Ammon's horn (tissue), 1 donor: ENCODE measurements around the gene UAP1L1.
A peak's percentile ranks its signal among the peaks of the same experiment; 100 is the strongest.

ENCODE experiments used
- DNase-seq: peaks from one replicate; pipeline ENCODE4 v3.0.0-alpha.2; 2016; ENCODE audit warnings: low spot score

Gene UAP1L1

DNA sequence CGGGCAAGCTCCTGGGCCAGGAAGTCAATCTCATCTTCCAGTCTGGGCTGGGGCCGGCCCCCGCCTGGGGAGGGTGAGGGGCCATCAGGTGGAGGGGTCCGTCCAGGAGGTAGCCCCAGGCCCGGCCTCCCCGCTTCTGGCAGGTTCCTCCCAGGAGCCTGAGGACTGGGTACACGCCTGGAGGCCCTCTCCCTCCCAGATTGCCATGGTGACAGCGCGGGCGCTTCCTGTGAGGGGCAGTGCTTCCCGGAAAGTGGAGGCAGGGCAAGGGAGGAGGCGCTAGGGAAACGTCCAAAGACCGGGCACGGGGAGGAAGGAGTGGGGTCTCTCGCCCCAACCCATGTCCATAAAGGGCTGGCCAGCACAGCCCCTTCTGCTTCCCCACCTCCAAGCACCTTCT lies 36.2 kb upstream of the UAP1L1 start:
- no peak for DNase-seq

DNA sequence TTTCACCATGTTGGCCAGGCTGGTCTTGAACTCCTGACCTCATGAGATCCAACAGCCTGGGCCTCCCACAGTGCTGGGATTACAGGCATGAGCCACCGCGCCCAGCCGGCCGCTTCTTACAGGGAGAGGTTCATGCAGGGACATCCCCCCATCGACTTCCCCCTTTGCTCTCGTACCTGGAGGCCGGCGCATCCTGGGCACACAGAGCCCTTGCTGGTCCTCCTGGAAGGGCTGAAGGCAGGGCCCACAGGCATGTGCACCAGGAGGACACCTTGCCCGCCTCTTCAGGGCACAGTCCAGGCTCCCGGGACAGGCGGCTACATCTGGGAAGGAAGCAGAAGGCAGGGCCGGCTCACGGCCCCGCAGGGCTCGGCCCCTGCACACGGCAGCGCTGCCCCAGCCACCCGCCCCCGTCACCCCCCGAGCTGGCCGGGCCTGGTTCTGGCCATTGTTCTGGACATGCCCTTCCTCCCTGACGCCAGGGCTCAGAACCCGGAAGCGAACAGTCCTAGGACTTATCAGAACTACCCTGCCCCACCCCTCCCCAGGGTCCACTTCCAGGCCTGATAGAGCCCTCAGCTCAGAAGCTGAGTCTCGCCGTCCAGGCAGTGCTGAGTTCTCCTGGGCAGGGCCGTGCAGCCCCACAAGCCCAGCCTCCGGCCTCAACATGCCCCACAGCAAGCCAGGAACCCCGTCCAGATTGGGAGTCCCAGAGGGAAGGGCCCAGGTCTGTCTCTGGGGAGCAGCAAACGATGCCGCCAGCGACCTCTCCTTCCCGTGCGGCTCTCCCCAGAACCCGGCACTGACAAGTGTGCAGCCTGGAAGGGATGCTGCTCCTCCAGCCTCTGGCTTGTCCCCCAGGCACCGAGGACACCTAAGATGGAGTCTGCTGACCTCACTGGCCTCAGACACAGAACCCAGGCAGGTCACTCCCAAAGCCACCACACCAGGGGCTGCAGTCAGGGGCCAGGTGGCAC lies 34.3 kb upstream of the UAP1L1 start:
- DNase-seq: no peak

DNA sequence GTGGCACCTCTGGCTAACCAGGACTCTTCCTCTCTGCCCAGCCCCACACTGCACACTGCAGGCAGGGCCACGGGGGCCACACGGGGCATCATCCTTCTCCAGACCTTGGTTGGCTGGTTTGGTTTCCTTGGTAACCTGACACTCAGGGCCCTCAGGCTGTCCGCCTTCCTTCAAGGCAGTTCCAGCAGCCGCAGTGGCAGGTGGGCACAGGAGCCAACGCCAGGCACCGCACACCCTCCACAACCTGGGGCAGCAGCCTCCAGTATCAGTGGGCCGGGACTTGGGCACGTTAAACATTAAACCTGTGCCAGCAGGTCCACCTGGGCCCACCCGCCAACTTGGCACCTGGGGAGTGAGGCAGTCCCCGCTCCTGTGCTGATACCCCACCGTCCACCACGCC lies 33.3 kb upstream of the UAP1L1 start:
- no peak for DNase-seq

DNA sequence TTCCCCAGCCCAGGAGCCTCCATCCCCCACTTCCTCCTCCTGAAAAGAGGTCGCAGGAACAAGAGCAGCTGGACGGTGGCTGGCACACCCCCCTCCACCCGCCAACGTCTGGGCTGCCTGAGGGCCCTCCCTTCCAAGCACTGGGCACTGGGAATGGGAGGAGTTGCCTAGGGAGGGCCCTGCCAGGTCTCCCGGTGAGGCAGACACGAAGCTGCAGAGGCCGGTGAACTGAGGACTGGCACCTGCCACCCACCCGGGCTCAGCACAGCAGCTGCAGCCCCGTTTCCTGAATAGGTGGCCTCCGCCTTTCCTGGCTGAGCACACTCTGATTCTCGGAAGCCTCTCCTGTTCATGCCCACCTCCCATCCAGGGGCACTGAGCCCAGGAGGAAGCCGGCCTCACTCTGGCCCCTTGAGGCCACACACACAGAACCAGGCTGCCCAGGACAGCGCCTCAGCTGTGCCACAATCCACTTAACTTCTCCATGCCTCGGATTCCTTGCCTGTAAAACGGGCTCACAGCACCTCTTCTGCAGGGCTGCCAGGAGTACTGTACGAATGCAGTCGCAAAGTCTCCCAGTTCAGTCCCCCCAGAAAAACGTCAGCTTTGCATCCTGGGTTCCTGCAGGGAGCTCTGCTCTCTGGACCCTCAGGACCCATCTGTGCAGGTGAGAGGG lies 32.7 kb upstream of the UAP1L1 start:
- no peak for DNase-seq

DNA sequence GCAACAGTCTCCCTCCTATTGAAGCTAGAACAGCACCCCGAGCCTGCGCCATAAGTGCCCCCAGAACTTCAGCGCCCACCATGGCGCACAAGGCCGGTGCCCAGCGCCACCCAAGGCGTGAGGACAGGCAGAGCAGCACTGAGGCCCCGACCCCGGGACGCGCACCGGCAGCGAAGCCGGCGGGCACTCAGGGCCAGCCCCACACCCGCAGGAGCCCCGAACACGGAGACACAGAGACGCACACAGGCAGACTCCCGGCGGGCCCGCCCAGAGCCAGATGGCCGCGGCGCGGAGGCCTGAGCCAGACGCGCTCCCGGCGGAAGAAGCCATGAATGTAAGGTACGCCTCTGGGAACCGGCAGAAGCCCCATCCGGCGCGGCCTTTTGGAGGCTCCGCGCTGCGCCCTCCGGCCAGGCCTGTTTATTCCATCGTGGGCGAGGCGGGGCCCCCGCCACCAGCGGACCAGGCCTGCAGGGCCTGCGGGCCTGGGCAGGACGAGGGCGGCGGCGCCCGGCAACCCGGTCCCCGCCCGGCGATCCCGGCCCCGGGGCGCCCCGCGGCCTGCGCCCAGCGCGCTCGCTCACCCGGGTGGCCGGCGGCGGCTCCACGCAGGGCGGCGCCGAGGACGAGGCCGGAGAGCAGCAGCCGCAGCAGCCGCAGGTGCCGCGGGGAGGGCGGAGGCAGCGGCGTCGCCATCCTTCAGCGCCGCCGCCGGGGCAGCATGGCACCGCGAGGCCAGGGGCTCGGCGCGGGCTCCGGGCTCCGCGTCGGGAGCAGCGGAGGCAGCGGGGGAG lies 31.8 kb upstream of the UAP1L1 start:
- DNase-seq: no peak

DNA sequence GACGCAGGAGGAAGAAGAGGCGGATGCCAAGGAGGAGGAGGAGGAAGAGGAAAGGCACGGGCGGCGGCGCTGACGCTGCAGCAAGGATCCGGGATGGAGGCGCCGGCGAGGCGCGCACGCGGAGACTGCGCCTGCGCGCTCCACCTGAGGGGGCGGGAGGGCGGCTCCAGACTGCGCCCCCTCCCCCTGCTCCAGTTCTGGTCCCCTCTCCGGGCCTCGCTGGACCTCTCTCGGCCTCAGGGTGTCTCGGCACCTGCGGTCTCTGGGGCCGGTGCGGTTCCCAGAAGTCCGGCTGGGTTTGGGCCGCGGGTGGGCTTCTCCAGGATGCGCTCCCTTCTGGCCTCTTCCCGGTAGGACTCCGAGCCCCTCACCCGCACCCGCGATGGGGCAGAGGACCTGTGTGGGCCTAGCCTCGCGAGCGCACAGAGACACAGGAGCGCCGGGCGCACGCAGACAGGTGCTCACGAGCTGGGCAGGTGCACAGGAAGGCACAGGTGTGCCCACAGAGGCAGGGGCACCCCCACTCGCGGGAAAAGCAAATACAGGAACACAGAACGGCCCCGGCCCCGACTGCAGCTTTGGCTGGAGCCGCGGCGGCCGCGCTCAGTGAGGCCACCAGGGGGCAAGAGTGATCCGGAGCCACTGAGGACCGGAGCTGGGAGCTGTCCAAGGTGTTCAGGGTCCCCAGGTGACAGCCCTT lies 31.1 kb upstream of the UAP1L1 start, which contains the start of gene NPDC1:
TSS of gene NPDC1 (minus strand) at position 90 of the 700 bp plus-strand sequence. CDS start 188 bp downstream, outside the sequence.
- DNase-seq: peak; percentile 75

DNA sequence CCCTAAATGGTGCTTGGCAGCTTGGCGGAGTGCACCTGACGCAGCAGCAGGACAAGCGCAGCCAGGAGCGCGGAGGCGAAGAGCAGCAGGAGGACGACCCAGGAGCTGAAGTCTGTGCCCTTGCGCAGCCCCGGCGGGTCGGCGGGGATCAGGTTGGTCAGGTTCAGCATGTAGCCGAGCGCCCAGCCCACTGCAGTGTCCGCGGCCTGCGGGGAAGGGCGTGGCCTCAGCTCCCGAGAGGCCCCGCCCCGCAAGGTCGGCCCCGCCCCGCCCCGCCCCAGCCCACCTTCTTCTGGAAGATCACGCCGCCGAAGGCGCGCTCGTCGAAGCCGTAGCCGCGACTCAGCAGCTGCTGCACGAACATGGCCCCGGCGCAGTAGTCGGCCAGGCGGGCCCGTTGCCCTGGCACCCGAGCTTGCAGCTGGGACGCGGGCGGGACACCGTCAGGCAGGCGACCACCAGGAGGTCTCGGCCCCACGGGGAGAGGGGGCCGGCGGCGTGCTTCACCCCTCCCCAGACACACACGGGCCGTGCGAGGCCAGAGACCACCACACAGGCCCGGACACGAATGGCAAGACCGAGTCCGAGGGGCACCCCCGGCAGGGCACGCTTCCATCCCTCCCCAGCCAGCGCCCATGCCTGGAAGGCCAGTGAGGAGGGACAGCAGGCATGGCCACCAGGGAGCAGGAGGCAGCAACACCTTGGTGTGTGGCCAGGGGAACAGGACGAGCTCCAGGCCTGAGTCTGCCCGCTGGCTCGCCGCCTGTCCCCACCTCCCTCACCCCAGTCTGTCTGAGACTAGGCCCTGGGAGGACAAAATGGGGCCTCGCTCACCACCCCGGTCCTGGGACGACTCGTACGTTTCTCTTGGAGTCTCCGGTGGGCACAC lies 28.4 kb upstream of the UAP1L1 start:
- DNase-seq: peak; percentile 65

DNA sequence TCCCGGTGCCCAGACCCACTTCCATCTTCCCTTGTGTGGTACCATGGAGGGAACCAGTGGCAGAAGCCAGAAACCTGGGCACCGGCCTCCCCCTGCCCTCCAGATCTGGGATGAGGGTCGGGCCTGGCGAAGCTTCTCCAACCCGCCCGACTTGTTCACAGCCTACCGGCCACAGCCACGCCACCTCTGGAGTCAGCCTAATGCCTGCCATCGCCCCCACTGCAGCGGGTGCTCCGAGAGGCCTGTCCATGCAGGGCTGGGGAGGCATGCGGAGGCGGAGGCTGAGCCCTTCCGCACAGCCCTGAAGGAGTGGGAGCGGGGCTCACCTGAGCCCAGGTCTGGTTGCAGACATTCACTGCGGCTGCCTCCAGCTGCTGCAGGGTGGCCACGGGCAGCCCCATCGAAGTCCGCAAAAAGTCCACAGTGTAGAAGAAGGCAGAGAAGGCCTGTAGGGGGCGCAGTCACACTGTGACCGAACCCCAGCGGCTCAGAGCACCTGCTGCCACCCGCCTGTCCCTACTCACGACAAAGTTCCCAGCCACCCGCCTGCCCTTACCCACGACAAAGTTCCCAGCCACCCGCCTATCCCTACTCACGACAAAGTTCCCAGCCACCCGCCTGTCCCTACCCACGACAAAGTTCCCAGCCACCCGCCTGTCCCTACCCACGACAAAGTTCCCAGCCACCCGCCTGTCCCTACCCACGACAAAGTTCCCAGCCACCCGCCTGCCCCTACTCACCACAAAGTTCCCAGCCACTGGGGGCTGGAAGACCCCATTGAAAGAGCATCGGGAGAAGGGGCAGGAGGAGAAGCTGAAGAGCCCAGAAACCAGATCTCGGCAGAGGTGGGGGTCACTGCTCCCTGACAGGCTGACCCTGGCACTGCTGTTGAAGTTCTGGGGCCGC lies 27.5 kb upstream of the UAP1L1 start:
- DNase-seq: peak; percentile 74

DNA sequence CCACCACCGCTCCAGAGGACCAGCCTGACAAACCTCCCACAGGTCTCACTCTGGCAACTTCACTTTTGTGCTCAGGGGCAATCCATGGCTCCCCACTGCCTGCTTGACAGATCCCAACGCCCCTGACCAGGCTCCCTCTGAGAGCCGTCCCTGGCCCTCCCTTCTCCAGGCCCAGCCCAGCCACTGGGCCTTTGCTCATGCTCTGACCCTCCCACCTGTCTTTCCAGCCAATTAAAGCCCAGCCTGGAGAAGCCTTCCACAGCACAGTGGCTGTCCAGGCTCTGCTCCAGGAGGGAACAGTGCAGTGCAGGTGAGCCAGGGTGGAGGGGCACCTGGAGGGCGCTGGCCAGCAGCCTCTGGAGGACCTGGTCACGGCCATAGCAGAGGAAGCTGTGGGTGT lies 26.7 kb upstream of the UAP1L1 start:
- no peak for DNase-seq

DNA sequence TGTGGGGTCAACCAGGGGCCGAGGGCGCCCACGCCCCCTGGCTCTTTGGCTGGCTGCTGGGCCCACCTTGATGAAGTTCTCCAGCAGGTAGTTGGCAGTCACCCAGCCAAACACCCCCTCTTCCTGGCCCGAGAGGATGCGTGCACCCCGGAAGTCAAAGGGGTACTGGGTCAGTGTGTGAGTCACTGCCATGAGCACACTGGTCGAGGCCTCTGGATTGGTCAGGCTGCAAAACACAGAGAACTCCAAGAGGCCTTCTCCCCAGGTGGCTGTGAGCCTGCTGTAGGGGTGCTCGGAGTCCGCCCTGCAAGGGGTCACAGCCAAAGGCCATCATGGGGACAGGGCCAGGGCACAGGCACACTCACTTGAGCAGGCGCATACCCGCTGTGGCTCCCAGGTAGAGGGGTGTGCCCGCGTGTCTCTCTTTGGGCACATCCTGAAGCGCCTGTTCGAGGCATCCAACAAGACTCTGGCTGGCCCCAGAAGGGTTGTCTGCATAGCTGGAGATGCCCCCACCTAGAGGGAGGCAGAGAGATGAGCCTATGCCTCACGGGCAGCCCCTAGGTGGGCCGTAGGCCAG lies 26.1 kb upstream of the UAP1L1 start:
- DNase-seq: no peak

DNA sequence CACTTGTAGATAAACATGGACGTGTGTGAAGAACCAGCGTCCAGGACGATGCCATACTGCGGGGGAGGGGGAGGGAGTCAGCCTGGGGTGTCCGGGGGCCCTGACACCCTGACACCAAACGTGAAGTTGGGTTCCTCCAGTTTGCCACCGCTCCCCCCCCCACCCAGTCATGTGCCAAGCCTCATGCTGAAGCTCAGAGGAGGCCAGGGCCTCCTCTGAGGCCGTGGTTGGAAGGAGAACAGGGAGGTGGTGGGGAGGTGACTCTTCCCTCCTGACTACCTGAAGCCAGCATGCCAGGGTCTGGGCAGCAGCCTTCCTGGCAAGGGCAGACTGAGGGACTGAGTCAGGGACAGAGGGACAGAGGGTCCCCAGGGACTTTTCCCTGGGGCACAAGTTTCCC lies 25.0 kb upstream of the UAP1L1 start:
- DNase-seq: no peak

DNA sequence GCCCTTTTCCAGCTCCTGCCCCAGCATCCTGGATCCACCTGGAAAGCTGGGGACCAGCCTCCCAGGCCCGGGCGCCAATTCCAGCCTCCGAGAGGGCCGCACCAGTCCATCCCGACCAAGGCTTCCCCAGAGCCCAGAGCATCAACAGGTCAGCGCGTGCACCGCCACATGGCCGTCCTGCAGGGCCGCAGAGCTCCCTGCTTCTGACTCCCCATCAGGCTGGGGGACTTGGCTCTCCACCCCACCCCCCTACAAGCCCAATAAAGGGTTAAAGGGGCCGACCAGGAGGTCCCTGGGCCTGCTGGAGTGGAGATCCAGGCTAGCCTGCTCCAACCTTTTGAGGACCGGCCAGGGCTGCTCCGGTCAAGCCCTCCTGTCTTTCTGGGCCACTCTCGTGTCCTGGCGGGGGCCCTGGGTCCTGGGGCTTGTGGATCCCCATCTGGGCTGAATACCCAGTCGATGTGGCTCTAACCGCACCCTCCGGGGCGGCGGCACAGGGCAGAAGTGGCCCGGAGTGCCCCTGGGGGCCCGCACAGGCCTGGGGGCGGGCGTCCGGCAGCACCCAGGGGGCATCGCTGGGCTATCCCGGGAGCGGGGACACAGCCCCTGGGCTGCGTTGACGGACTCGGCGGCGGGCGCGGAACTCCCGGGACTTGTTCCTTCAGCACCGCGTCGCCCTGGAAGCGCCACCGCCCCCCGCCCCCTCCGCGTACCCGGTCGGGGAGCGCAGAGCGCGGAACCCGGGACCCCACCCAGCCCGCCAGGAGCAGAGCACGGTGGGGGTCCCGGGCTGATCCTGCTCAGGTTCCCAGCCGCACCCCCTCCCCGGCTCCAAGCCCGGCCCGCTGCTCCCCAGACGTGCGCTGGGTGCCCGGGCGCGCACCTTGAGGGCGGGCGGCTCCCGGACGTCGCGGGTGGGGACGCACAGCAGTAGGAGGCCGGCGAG lies 24.0 kb upstream of the UAP1L1 start:
- DNase-seq: no peak

DNA sequence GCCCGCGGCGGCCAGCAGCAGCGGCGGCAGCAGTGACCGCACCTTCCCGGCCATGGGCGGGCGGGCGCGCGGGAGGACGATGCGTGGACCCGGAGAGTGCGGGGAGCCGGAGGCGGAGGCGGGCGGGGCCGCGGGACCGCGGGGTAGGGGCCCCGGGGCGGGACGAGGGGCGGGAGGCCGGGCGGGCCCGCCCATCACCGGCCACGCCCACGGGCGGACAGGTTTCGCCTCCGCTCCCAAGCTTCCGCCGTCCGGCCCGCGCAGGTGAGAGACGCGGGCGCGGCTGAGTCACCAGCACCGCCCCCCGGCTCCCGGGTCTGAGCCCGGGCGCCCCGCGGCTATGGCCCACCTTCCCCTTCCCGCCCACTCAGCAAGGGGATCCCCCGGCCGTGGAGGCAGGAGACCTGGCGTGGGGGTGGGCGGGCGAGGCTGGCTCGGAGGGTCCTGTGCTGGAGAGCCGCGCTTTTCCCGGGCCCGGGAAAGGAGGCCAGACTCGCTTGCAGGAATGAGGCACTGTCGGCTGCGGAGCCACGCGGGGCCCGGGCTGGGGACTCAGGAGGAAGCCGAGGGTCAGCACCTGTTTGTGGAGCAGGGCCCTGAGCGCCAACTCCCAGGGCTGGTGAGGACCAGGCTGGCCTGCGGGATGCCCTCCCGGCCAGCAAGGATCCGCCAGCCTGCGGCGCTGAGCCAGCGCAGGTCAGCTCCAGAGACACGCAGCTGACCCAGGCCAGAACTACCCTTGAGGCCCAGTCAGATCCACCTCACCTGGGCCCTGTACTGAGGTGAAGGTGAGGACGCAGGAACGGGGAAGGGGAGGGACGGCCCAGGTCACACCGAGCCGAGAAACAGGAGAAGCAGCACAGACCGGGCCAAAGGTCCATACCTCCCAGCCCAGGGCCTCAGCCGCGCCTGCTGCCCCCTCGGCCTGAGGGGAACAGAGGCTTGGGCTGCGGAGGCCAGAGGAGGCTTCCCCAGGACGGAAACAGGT lies 23.1 kb upstream of the UAP1L1 start, which contains the start of gene ENTPD2:
TSS of gene ENTPD2 (minus strand) at position 118 of the 988 bp plus-strand sequence. CDS start at position 54, 64 bp downstream.
- no peak for DNase-seq

DNA sequence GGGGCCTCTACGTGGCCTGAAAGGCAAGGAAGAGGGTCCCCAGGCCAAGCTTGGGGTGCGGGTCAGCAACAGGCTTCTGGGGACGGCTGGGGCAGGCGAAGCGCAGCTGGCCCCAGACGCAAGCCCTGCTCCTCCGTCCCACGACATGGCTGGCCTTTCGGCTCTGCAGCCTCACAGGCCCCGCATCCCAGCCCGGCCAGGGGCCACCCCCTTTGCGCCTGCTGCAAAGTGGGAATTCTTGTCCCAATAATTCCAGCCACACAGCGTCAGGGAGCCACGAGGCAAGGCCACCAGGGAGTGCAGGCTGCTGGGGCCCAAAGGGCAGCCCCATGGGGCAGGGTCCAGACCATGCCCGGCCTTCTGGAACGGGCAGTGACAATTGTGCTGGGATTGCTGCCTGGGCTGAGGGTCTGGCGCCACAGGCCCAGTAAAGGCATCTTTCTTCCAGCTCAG lies 22.4 kb upstream of the UAP1L1 start:
- DNase-seq: peak; percentile 68

DNA sequence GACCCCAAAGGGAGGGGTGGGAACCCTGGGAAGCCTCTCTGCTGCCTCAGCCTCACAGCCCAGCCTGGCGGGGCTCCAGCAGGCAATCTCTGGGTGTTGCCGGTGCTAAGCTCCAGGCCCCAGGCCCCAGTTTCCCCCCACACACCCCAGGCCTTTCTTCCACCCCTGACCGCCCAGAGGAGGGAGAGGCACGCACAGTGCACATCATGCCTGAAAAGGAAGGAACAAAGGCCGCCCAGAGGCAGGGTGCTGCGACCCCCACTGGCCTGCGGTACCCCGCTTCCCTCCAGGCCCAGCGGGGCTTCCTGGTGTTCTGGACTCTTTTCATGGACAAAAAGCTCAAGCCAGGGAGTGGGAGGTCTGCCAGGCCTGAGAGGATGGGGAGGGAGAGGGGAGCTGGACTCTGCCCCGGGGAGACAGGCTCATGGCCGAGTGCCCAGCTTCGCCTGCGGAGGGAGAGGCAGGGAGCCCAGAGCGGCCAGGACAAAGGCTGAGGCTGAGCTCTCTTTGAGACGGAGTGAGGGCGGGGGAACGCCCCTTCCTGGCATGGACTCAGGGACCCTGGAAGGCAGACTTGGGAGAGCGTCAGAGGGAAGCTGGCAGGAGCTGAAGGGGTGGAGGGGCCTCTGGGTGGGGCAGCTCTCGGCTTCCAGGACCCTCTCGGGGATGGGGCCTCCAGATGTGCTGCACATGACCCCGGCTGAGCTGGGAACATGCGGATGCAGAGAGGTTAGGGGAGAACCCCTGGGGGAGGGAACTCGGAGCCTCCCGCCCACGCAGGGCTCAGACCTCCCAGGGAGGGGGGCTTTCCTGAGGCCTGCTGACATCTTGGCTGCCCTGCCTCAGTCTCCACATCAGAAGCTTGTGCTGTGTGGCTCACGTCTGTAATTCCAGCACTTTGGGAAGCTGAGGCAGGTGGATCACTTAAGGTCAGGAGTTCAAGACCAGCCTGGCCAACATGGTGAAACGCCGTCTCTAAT lies 21.6 kb upstream of the UAP1L1 start:
- peak; percentile 97 for DNase-seq
